Endothelial cell of umbilical vein (primary cell): ENCODE measurements around the gene C2CD3. TPM values are rescaled to one million over a fixed set of nuclear protein-coding genes. Genes with fewer than 3 reads are reported as not detected.

Experiments used
- BruUV-seq: library from RNA; stranded (reverse); fragments of 400-500 nt; replicated peaks from 2 replicates; lab custom pipeline; 2021; lab: Mats Ljungman, UMichigan
- CTCF ChIA-PET: fragments of 300-600, 350-600 bp; sonication (Branson Sonifier 250); formaldehyde crosslinking; loops from one replicate; lab custom pipeline; 2021; ENCODE audit warnings: antibody characterized with exemption, inconsistent platforms; lab: Charles Lee
- POLR2A ChIA-PET: fragments of 300-600, 350-600 bp; sonication (Branson Sonifier 250); formaldehyde crosslinking; loops from one replicate; lab custom pipeline; 2021; ENCODE audit warnings: antibody characterized with exemption, inconsistent platforms; lab: Charles Lee
- DNase-seq: peaks from one replicate; pipeline ENCODE4 v3.0.0-alpha.2; 2011; ENCODE audit warnings: low read depth, low spot score
- FAIRE-seq: peaks from 2 replicates; lab custom pipeline; 2011; peaks lifted over from hg19 to GRCh38; lab: Jason Lieb, UNC
- H2AFZ ChIP-seq: 2 replicates; pipeline ENCODE4 v1.6.0; 2012; ENCODE audit warnings: low read depth, low read length, control low read depth, inconsistent platforms
- H3K27ac ChIP-seq: 2 replicates; pipeline ENCODE4 v1.5.1; 2011; ENCODE audit warnings: low read depth, mild to moderate bottlenecking, control low read depth, low read length, moderate library complexity; ENCODE audit not compliant: insufficient read depth
- H3K27me3 ChIP-seq, 2 experiments: 2 replicates each; pipeline versions ENCODE4 v1.6.0 to v1.6.1; 2011; ENCODE audit warnings: low read length in 2 of 2, mixed read lengths in 1 of 2; ENCODE audit not compliant: control insufficient read depth in 2 of 2, insufficient read depth in 2 of 2
- H3K36me3 ChIP-seq, 2 experiments: 2 replicates in 1 of 2; 3 replicates in 1 of 2; pipeline ENCODE4 v1.5.1; 2011; ENCODE audit warnings: low read length in 2 of 2, mild to moderate bottlenecking in 1 of 2, moderate library complexity in 1 of 2; ENCODE audit not compliant: control insufficient read depth in 2 of 2, insufficient read depth in 2 of 2; ENCODE audit errors: extremely low read depth in 1 of 2
- H3K4me1 ChIP-seq: 3 replicates; pipeline ENCODE4 v1.5.1; 2011; ENCODE audit warnings: mild to moderate bottlenecking, low read length; ENCODE audit not compliant: control insufficient read depth, insufficient read depth; ENCODE audit errors: extremely low read depth
- H3K4me2 ChIP-seq: 2 replicates; pipeline ENCODE4 v1.6.1; 2011; ENCODE audit warnings: low read length, control low read depth, mixed read lengths; ENCODE audit not compliant: insufficient read depth
- H3K4me3 ChIP-seq, 3 experiments: fragments of 200-600 bp in 1 of 3; sonication (generic), shearing (Covaris generic) in 1 of 3; replicated peaks in 1 of 3; 2 replicates each; pipeline ENCODE4 v1.5.1; 2011 to 2016; ENCODE audit warnings: control low read depth in 3 of 3, low read length in 3 of 3, mild to moderate bottlenecking in 2 of 3, inconsistent platforms in 1 of 3, low read depth in 1 of 3, moderate library complexity in 1 of 3; ENCODE audit not compliant: insufficient read depth in 1 of 3
- H3K79me2 ChIP-seq: 2 replicates; pipeline ENCODE4 v1.6.0; 2012; ENCODE audit warnings: low read length, inconsistent platforms; ENCODE audit not compliant: control insufficient read depth, insufficient read depth
- H3K9ac ChIP-seq: replicated peaks from 2 replicates; pipeline ENCODE3; 2011; ENCODE audit warnings: low read length, control low read depth; ENCODE audit not compliant: insufficient read depth; ENCODE audit errors: extremely low read depth
- H3K9me1 ChIP-seq: replicated peaks from 3 replicates; pipeline ENCODE4 v1.6.0; 2011; ENCODE audit warnings: mild to moderate bottlenecking, low read length; ENCODE audit not compliant: control insufficient read depth, insufficient read depth; ENCODE audit errors: extremely low read depth
- H3K9me3 ChIP-seq: replicated peaks from 2 replicates; pipeline ENCODE4 v1.5.1; 2012; ENCODE audit warnings: low read length, inconsistent platforms; ENCODE audit not compliant: control insufficient read depth, insufficient read depth
- H4K20me1 ChIP-seq: replicated peaks from 2 replicates; pipeline ENCODE3; 2011; ENCODE audit warnings: mild to moderate bottlenecking, low read length; ENCODE audit not compliant: control insufficient read depth, insufficient read depth; ENCODE audit errors: extremely low read depth
- EZH2 ChIP-seq: IDR thresholded peaks from 2 replicates; pipeline ENCODE4 v1.6.1; 2012; ENCODE audit warnings: borderline replicate concordance, low read depth, mild to moderate bottlenecking, moderate library complexity, low read length, inconsistent platforms; ENCODE audit not compliant: severe bottlenecking
- FOS ChIP-seq: IDR thresholded peaks from 2 replicates; pipeline ENCODE4 v1.6.1; 2011; ENCODE audit warnings: mild to moderate bottlenecking, low read length, moderate library complexity, borderline replicate concordance; ENCODE audit not compliant: insufficient read depth
- GATA2 ChIP-seq: IDR thresholded peaks from 2 replicates; pipeline ENCODE4 v1.7.0; 2011; ENCODE audit warnings: low read depth, mild to moderate bottlenecking, moderate library complexity, mixed read lengths, low read length; ENCODE audit not compliant: insufficient read length, insufficient read depth
- JUN ChIP-seq: IDR thresholded peaks from 2 replicates; pipeline ENCODE4 v1.6.1; 2011; ENCODE audit warnings: borderline replicate concordance, low read depth; ENCODE audit not compliant: insufficient read length, insufficient read depth
- MYC ChIP-seq: IDR thresholded peaks from one replicate; pipeline ENCODE4 v1.6.1; 2011; ENCODE audit warnings: mild to moderate bottlenecking, low read depth, low read length
- POLR2A ChIP-seq: IDR thresholded peaks from 2 replicates; pipeline ENCODE4 v1.6.1; 2012; ENCODE audit warnings: low read depth, mild to moderate bottlenecking, control low read depth, low read length
- POLR2AphosphoS5 ChIP-seq: IDR thresholded peaks from 2 replicates; pipeline ENCODE4 v1.6.1; 2012; ENCODE audit warnings: low read depth, mild to moderate bottlenecking, control low read depth, low read length, moderate library complexity; ENCODE audit not compliant: insufficient read depth
- dilution Hi-C: fragments of 300-500 bp; cut with MboI; formaldehyde crosslinking; loops from one replicate; pipeline ENCODE4 v1.15.0; 2019; ENCODE audit warnings: low sequenced_read_pairs; ENCODE audit not compliant: extremely low pct_ligation_motif_present
- intact Hi-C: fragments of 100-400 bp; cut with micrococcal nuclease; formaldehyde crosslinking; loops from one replicate; pipeline ENCODE4 v1.10.0; 2022
- polyA plus RNA-seq, 4 experiments: library from polyadenylated mRNA; depleted of rRNA in 3 of 4; stranded (reverse) in 3 of 4; unstranded in 1 of 4; fragments of >200 nt; gene quantifications; 2 replicates each; pipeline versions ENCODE4 v1.2.1 to v1.2.3, GENCODE V29; 2011 to 2012; ENCODE audit warnings: missing spikeins in 1 of 4
- total RNA-seq: library from RNA; stranded (reverse); gene quantifications from 2 replicates; pipeline ENCODE4 v1.2.3, GENCODE V29; 2021
- TF ChIP-seq, protein P1 (sequence below), 2 donors: IDR thresholded peaks; 1 replicate in 1 of 2; 2 replicates in 1 of 2; pipeline ENCODE4 v1.5.1; 2011; ENCODE audit warnings: low read length in 2 of 2, mild to moderate bottlenecking in 2 of 2, moderate library complexity in 2 of 2, control low read depth in 1 of 2, inconsistent platforms in 1 of 2, low read depth in 1 of 2; ENCODE audit not compliant: insufficient read depth in 1 of 2; ENCODE audit errors: extremely low read depth in 1 of 2
- TF ChIP-seq, protein P2 (sequence below): IDR thresholded peaks from 2 replicates; pipeline ENCODE4 v1.6.1; 2011; ENCODE audit not compliant: insufficient read depth, insufficient read length

C2CD3 gene
- total and polyA plus RNA-seq, 2 donors (not counting 3 experiments of a cell fraction or from before 2014, with no cell fraction given) = 12.9 to 36.6 TPM

DNA sequence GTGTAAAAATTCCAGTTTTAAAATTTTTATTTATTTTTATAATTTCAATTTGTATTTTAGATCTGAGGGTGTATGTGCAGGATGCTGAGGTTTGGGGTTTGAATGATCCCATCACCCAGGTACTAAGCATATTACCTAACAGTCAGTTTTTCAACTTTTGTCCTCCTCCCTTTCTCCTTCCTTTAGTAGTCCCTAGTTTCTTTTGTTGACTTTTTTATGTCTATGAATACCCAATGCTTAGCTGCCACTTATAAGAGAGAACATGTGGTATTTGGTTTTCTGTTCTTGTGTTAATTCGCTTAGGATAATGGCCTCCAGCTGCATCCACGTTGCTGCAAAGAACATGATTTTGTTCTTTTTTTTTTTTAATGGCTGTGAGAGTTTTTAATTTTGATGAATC lies 126.3 kb downstream of the C2CD3 start:
- ChIA-PET POLR2A (no interaction called here), CTCF (interaction anchor here (1.1 kb wide), 1 partner anchor 35 kb away, joined by 4 read pairs; no protein-coding TSS in a partner anchor)
- no TSS peak for BruUV-seq
- H3K9ac ChIP-seq = no peak overlapping the region
- FAIRE-seq (no peak), DNase-seq (no peak)
- no peak overlapping the region for H2AFZ ChIP-seq
- no peaks in the 10 kb centered on the region for H3K27me3 ChIP-seq
- H3K9me1 ChIP-seq = no peaks in the 10 kb centered on the region
- intact Hi-C loops = no loop called here
- no peak overlapping the region for H3K4me3 ChIP-seq
- no peaks in the 10 kb centered on the region for H3K9me3 ChIP-seq
- no peak overlapping the region for H3K4me2 ChIP-seq
- H3K36me3 ChIP-seq = peaks cover 6 to 12% of the 10 kb centered on the region in 2 experiments
- dilution Hi-C loops = no loop called here
- no peaks in the 10 kb centered on the region for H3K79me2 ChIP-seq
- H3K4me1 ChIP-seq = no peaks in the 10 kb centered on the region
- H4K20me1 ChIP-seq = no peaks in the 10 kb centered on the region
- H3K27ac ChIP-seq = no peak overlapping the region
- TF ChIP-seq, protein P1, sequence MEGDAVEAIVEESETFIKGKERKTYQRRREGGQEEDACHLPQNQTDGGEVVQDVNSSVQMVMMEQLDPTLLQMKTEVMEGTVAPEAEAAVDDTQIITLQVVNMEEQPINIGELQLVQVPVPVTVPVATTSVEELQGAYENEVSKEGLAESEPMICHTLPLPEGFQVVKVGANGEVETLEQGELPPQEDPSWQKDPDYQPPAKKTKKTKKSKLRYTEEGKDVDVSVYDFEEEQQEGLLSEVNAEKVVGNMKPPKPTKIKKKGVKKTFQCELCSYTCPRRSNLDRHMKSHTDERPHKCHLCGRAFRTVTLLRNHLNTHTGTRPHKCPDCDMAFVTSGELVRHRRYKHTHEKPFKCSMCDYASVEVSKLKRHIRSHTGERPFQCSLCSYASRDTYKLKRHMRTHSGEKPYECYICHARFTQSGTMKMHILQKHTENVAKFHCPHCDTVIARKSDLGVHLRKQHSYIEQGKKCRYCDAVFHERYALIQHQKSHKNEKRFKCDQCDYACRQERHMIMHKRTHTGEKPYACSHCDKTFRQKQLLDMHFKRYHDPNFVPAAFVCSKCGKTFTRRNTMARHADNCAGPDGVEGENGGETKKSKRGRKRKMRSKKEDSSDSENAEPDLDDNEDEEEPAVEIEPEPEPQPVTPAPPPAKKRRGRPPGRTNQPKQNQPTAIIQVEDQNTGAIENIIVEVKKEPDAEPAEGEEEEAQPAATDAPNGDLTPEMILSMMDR (IDR thresholded peaks at IDR 0.05; ENCODE audit: extremely low read depth in 1 of 2, insufficient read depth in 1 of 2, low read depth in 1 of 2, low read length in 2 of 2) = no peak
- TF ChIP-seq FOS (no peak), JUN (no peak), POLR2AphosphoS5 (no peak), GATA2 (no peak), EZH2 (no peak), MYC (no peak), POLR2A (no peak)
- TF ChIP-seq, protein P2, sequence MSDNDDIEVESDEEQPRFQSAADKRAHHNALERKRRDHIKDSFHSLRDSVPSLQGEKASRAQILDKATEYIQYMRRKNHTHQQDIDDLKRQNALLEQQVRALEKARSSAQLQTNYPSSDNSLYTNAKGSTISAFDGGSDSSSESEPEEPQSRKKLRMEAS = no peak
